Endothelial cell of umbilical vein (primary cell): ENCODE data around the gene SIRT2.
A peak's percentile ranks its signal among the peaks of the same experiment; 100 is the strongest.

Experiments used
- CTCF ChIP-seq, 2 donors: IDR thresholded peaks; 1 replicate in 1 of 2; 2 replicates in 1 of 2; pipeline ENCODE4 v1.5.1; 2011; ENCODE audit warnings: low read length in 2 of 2, mild to moderate bottlenecking in 2 of 2, moderate library complexity in 2 of 2, control low read depth in 1 of 2, inconsistent platforms in 1 of 2, low read depth in 1 of 2; ENCODE audit not compliant: insufficient read depth in 1 of 2; ENCODE audit errors: extremely low read depth in 1 of 2
- EZH2 ChIP-seq: IDR thresholded peaks from 2 replicates; pipeline ENCODE4 v1.6.1; 2012; ENCODE audit warnings: borderline replicate concordance, low read depth, mild to moderate bottlenecking, moderate library complexity, low read length, inconsistent platforms; ENCODE audit not compliant: severe bottlenecking
- GATA2 ChIP-seq: IDR thresholded peaks from 2 replicates; pipeline ENCODE4 v1.7.0; 2011; ENCODE audit warnings: low read depth, mild to moderate bottlenecking, moderate library complexity, mixed read lengths, low read length; ENCODE audit not compliant: insufficient read length, insufficient read depth
- MYC ChIP-seq: IDR thresholded peaks from one replicate; pipeline ENCODE4 v1.6.1; 2011; ENCODE audit warnings: mild to moderate bottlenecking, low read depth, low read length
- POLR2A ChIP-seq: IDR thresholded peaks from 2 replicates; pipeline ENCODE4 v1.6.1; 2012; ENCODE audit warnings: low read depth, mild to moderate bottlenecking, control low read depth, low read length
- POLR2AphosphoS5 ChIP-seq: IDR thresholded peaks from 2 replicates; pipeline ENCODE4 v1.6.1; 2012; ENCODE audit warnings: low read depth, mild to moderate bottlenecking, control low read depth, low read length, moderate library complexity; ENCODE audit not compliant: insufficient read depth

DNA sequence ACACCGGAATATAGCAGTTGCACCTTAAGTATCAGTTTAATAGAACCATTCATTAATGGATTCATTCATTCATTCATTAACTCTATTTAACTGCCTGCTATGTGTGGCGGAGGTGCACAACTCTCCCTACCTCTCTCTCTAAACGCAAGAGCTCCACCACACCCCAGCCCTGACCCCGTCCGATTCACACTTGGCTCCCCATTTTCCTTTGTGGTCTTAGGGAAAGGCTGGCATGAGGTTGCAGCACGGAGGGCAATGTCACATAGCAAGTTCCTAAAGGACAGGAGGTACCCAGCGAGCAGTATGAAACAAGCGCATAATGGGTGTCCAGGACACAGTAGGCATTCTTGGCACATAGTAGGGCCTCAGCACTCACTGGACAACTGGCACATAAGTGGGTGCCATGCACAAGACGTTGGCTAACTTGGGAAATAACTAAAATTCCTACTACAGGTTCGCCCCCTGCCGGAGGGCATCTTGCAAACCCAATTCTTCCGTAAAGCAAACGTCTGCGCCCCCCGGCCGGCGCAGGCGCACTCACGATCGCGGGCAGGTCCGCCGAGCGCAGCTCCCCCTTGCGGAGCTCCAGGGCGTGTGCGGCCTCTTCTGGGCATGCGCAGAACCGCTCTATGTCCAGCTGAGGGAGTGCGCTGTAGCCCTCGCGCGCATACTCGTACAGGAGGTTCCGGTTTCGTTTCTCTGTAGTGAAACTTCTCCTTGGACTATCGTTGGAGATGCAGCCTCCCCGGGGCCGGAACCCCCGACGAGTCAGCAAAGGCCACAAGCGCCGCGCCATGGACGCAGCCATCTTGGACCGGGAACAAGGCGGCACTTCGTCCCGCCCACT is 30.7 kb upstream of the SIRT2 start, which contains the start of gene SARS2:
- TF ChIP-seq CTCF (IDR thresholded peaks at IDR 0.05; ENCODE audit: extremely low read depth in 1 of 2, insufficient read depth in 1 of 2, low read depth in 1 of 2, low read length in 2 of 2) = peak; percentile 99 to 100
- TF ChIP-seq POLR2A = peak; percentile 85
- no peak for TF ChIP-seq MYC
- TF ChIP-seq POLR2AphosphoS5 = peak; percentile 86
- no peak for TF ChIP-seq EZH2
- TF ChIP-seq GATA2 = no peak
